Thyroid gland (tissue), 4 donors: ENCODE results near the gene RHPN2.

ENCODE experiments used
- CTCF ChIP-seq, 6 experiments: fragments of 200-600 bp in 3 of 6; fragments of 450-650 bp in 3 of 6; sonication (generic) in 3 of 6; IDR thresholded peaks; one replicate each; pipeline ENCODE4 v1.5.1; 2016 to 2019; ENCODE audit warnings: antibody characterized with exemption in 6 of 6, mild to moderate bottlenecking in 2 of 6, inconsistent platforms in 1 of 6, moderate library complexity in 1 of 6
- POLR2A ChIP-seq, 2 donors: fragments of 450-650 bp; IDR thresholded peaks; one replicate each; pipeline ENCODE4 v1.6.1; 2017; ENCODE audit warnings: antibody characterized with exemption in 2 of 2, mild to moderate bottlenecking in 2 of 2, moderate library complexity in 1 of 2

GRCh38 chr19:33100894-33101644 is 36.4 kb upstream of the RHPN2 start:
- TF ChIP-seq POLR2A (IDR thresholded peaks at IDR 0.05) (no peak), CTCF (IDR thresholded peaks at IDR 0.05) (no peak)
